BJ (cell line): ENCODE measurements around the gene CCNYL1. TPM values are rescaled to one million over a fixed set of nuclear protein-coding genes. Genes with fewer than 3 reads are reported as not detected.

Source experiments
- CTCF ChIA-PET: fragments of 350-600 bp; formaldehyde crosslinking; extraction: SDS; loops from one replicate; lab custom pipeline; 2021; ENCODE audit warnings: antibody characterized with exemption, inconsistent platforms; lab: Yijun Ruan, JAX
- POLR2A ChIA-PET: fragments of 300-600 bp; sonication (Branson Sonifier 250); formaldehyde crosslinking; extraction: SDS; loops from one replicate; lab custom pipeline; 2021; ENCODE audit warnings: antibody characterized with exemption; lab: Charles Lee
- DNase-seq: peaks from one replicate; pipeline ENCODE4 v3.0.0-alpha.2; 2011; ENCODE audit warnings: low read depth
- H3K27me3 ChIP-seq: 2 replicates; pipeline ENCODE4 v1.6.0; 2011; ENCODE audit warnings: low read length; ENCODE audit not compliant: control insufficient read depth, insufficient read depth
- H3K36me3 ChIP-seq: 2 replicates; pipeline ENCODE4 v1.5.1; 2011; ENCODE audit warnings: low read length; ENCODE audit not compliant: control insufficient read depth, insufficient read depth
- H3K4me3 ChIP-seq: 2 replicates; pipeline ENCODE4 v1.5.1; 2011; ENCODE audit warnings: low read depth, mild to moderate bottlenecking, control low read depth, low read length
- CTCF ChIP-seq: IDR thresholded peaks from 2 replicates; pipeline ENCODE4 v1.5.1; 2011; ENCODE audit warnings: low read depth, mild to moderate bottlenecking, control low read depth, inconsistent platforms, low read length, moderate library complexity; ENCODE audit not compliant: insufficient read depth
- polyA plus RNA-seq: library from polyadenylated mRNA; depleted of rRNA; stranded (reverse); fragments of >200 nt; gene quantifications from 2 replicates; pipeline ENCODE4 v1.2.3, GENCODE V29; 2011

CCNYL1 gene
- polyA plus RNA-seq, 1 experiment = 9.6 TPM

- Histone ChIP-seq H3K27me3 (no peaks in the 10 kb centered on the region), H3K4me3 (no peak overlapping the region), H3K36me3 (no peaks in the 10 kb centered on the region; the same call in 1 of the 2 replicates)
- CTCF ChIA-PET = interaction anchor here (1.2 to 3.9 kb wide), 5 partner anchors 15 to 314 kb away, joined by 3 to 11 read pairs (median 4); partner anchors contain the start of gene METTL21A
- POLR2A ChIA-PET = interaction anchor here (0.5 to 0.6 kb wide), 2 partner anchors 171 to 197 kb away, joined by 3 read pairs; no protein-coding TSS in a partner anchor
- DNase-seq = no peak
- no peak for TF ChIP-seq CTCF
These were observed 15.8 kb downstream of the CCNYL1 start for GRCh38 chr2:207727261-207727660.

GRCh38 chr2:207729465-207729998 lies 18.1 kb downstream of the CCNYL1 start:
- no peak overlapping the region for H3K4me3 ChIP-seq
- no peak for DNase-seq
- H3K36me3 ChIP-seq = no peaks in the 10 kb centered on the region; the same call in 1 of the 2 replicates
- CTCF ChIA-PET = interaction anchor here (0.6 kb wide), 1 partner anchor 8 kb away, joined by 3 read pairs; no protein-coding TSS in a partner anchor
- H3K27me3 ChIP-seq = no peaks in the 10 kb centered on the region
- TF ChIP-seq CTCF = no peak
- POLR2A ChIA-PET = no interaction called here

GRCh38 chr2:207731138-207731537 lies 19.7 kb downstream of the CCNYL1 start:
- no peak for TF ChIP-seq CTCF
- no peaks in the 10 kb centered on the region; the same call in 1 of the 2 replicates for H3K36me3 ChIP-seq
- H3K4me3 ChIP-seq = no peak overlapping the region
- ChIA-PET POLR2A (no interaction called here), CTCF (no interaction called here)
- H3K27me3 ChIP-seq = no peaks in the 10 kb centered on the region
- no peak for DNase-seq

- ChIA-PET CTCF (interaction anchor here (0.7 to 2.4 kb wide), 11 partner anchors 8 to 339 kb away, joined by 3 to 15 read pairs (median 4); partner anchors contain the start of genes CREB1 and METTL21A), POLR2A (no interaction called here)
- Histone ChIP-seq H3K4me3 (no peak overlapping the region), H3K27me3 (no peaks in the 10 kb centered on the region), H3K36me3 (no peaks in the 10 kb centered on the region; the same call in 1 of the 2 replicates)
- DNase-seq = no peak
- TF ChIP-seq CTCF = no peak
These were observed 22.3 kb downstream of the CCNYL1 start for GRCh38 chr2:207733597-207734240.

GRCh38 chr2:207734264-207734635 lies 22.8 kb downstream of the CCNYL1 start:
- POLR2A ChIA-PET = interaction anchor here (0.6 kb wide), 1 partner anchor 35 kb away, joined by 4 read pairs; the partner anchor contains the start of gene FZD5
- Histone ChIP-seq H3K36me3 (no peaks in the 10 kb centered on the region; the same call in 1 of the 2 replicates), H3K27me3 (no peaks in the 10 kb centered on the region), H3K4me3 (no peak overlapping the region)
- CTCF ChIA-PET = interaction anchor here (0.5 to 2.4 kb wide), 10 partner anchors 8 to 338 kb away, joined by 3 to 15 read pairs (median 4); partner anchors contain the start of genes CREB1 and METTL21A
- peak; percentile 67 for TF ChIP-seq CTCF
- DNase-seq = no peak
